ENCODE results near the gene ALDH5A1.
A peak's percentile ranks its signal among the peaks of the same experiment; 100 is the strongest.

Gene ALDH5A1

GRCh38 chr6:24583463-24584381 lies 89.0 kb downstream of the ALDH5A1 start:
- no peak for TF ChIP-seq SUZ12 (IDR thresholded peaks at IDR 0.05; ENCODE audit: extremely low read depth, insufficient read depth, insufficient read length)
- TF ChIP-seq YY1 (IDR thresholded peaks at IDR 0.05; ENCODE audit: insufficient read depth, insufficient read length) = no peak
- H3K4me1 ChIP-seq (ENCODE audit: insufficient read depth, insufficient read length) = no peaks in the 10 kb centered on the region
- H3K9me3 ChIP-seq (ENCODE audit: insufficient read depth, low read length) = no peaks in the 10 kb centered on the region
- no peaks in the 10 kb centered on the region for H3K27me3 ChIP-seq (ENCODE audit: insufficient read depth, insufficient read length)
- peak; percentile 56 for DNase-seq (ENCODE audit: low read depth, low spot score)
- H3K36me3 ChIP-seq (ENCODE audit: insufficient read depth, insufficient read length, low read length) = no peaks in the 10 kb centered on the region
- no peak overlapping the region for H3K4me3 ChIP-seq (ENCODE audit: insufficient read length, low read depth)
- no peak overlapping the region for H3K9ac ChIP-seq (ENCODE audit: insufficient read length, low read depth)

DNA sequence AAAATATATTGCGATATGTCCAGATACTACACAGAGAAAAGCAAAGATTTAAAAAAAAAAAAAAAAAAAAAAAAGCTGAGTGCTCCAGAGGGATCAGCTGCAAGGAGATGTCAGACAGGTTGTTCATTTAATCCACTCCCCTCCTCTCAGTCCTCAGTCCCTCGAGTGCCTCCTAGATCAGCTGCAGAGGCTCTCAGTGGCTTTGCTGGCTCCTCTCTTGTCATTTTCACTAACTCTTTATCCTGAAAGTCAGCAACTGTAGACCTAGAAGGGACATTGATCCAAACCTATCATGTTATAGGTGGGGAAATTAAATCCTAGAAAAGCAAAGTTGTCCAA lies 89.6 kb downstream of the ALDH5A1 start:
- no peak for DNase-seq (ENCODE audit: low read depth, low spot score)
- no peaks in the 10 kb centered on the region for H3K36me3 ChIP-seq (ENCODE audit: insufficient read depth, insufficient read length, low read length)

More for the DNA sequence above, 89.6 kb downstream of the ALDH5A1 start:
- no peak overlapping the region for H3K9ac ChIP-seq (ENCODE audit: insufficient read length, low read depth)
- no peaks in the 10 kb centered on the region for H3K4me1 ChIP-seq (ENCODE audit: insufficient read depth, insufficient read length)
- no peak for TF ChIP-seq ZNF274 (IDR thresholded peaks at IDR 0.05; ENCODE audit: low read depth, low read length)
- TF ChIP-seq SUZ12 (IDR thresholded peaks at IDR 0.05; ENCODE audit: extremely low read depth, insufficient read depth, insufficient read length) = no peak
- no peak for TF ChIP-seq YY1 (IDR thresholded peaks at IDR 0.05; ENCODE audit: insufficient read depth, insufficient read length)
- H3K9me3 ChIP-seq (ENCODE audit: insufficient read depth, low read length) = no peaks in the 10 kb centered on the region
- H3K27me3 ChIP-seq (ENCODE audit: insufficient read depth, insufficient read length) = no peaks in the 10 kb centered on the region
- no peak overlapping the region for H3K4me3 ChIP-seq (ENCODE audit: insufficient read length, low read depth)

Measured in NT2/D1 (cell line).